Right lobe of liver (tissue), 4 donors: ENCODE data around the gene LIFR.
"Not testable (repeated sequence)": the region's sequence is repeated elsewhere in the genome, so short reads cannot be mapped to it uniquely, and the experiment has no call there.

Experiments
- CTCF ChIP-seq, 4 donors: fragments of 200-600 bp in 3 of 4; fragments of 450-650 bp in 1 of 4; IDR thresholded peaks; one replicate each; pipeline versions ENCODE4 v1.5.1 to v1.8.0; 2016 to 2022; ENCODE audit warnings: antibody characterized with exemption in 4 of 4, mild to moderate bottlenecking in 2 of 4
- POLR2A ChIP-seq: fragments of 450-650 bp; IDR thresholded peaks from one replicate; pipeline ENCODE4 v1.6.1; 2017; ENCODE audit warnings: antibody characterized with exemption, mild to moderate bottlenecking
- donor health status: DM: no; HTN: no; CAD: no.
- donor health status: DM: no; HTN: no; CAD: no.
- donor health status: DM: no; HTN: yes; CAD: no.

GRCh38 chr5:38516649-38517048, 39.8 kb downstream of the LIFR start:
- TF ChIP-seq CTCF (IDR thresholded peaks at IDR 0.05); POLR2A: not testable (repeated sequence)
